DMS53 treated with DMSO at 0.1 percent for 48 hours (cell line): ENCODE data around the gene GBGT1.

ENCODE experiments used
- DNase-seq: peaks from one replicate; lab custom pipeline; 2025; ENCODE audit not compliant: unreplicated experiment; lab: John Stamatoyannopoulos, UW

GBGT1 gene

GRCh38 chr9:133129001-133129795, 34.5 kb downstream of the GBGT1 start:
- DNase-seq, result no peak

GRCh38 chr9:133128152-133128551, 35.6 kb downstream of the GBGT1 start:
- no peak for DNase-seq

- no peak for DNase-seq
These were observed 36.3 kb downstream of the GBGT1 start for GRCh38 chr9:133127340-133127981.

GRCh38 chr9:133126697-133127339, 36.9 kb downstream of the GBGT1 start:
- no peak for DNase-seq

- no peak for DNase-seq
These were observed 37.6 kb downstream of the GBGT1 start for GRCh38 chr9:133125941-133126696.

GRCh38 chr9:133124907-133125275, 38.8 kb downstream of the GBGT1 start:
- no peak for DNase-seq

- no peak for DNase-seq
These were observed 39.4 kb downstream of the GBGT1 start for GRCh38 chr9:133124123-133124906.

GRCh38 chr9:133122935-133123611, 40.6 kb downstream of the GBGT1 start:
- DNase-seq, result no peak

- DNase-seq, result no peak
These were observed 41.1 kb downstream of the GBGT1 start for GRCh38 chr9:133122605-133122934.

- no peak for DNase-seq
These were observed 41.7 kb downstream of the GBGT1 start for GRCh38 chr9:133121915-133122550.

GRCh38 chr9:133121198-133121914, 42.4 kb downstream of the GBGT1 start, which contains the start of gene RALGDS:
Gene RALGDS, minus strand, starts transcription at chr9:133121240. Its CDS starts 86 bp downstream, at chr9:133121154.
- DNase-seq, result peak; percentile 79

GRCh38 chr9:133120501-133121197, 43.1 kb downstream of the GBGT1 start:
- no peak for DNase-seq

- DNase-seq, result no peak
These were observed 43.7 kb downstream of the GBGT1 start for GRCh38 chr9:133119846-133120500.

- no peak for DNase-seq
These were observed 44.4 kb downstream of the GBGT1 start for GRCh38 chr9:133119103-133119845.

GRCh38 chr9:133118568-133118967, 45.1 kb downstream of the GBGT1 start:
- no peak for DNase-seq

GRCh38 chr9:133118179-133118520, 45.6 kb downstream of the GBGT1 start:
- DNase-seq, result no peak
